Thoracic aorta (tissue), 2 donors: ENCODE measurements around the gene GTSE1. TPM values are rescaled to one million over a fixed set of nuclear protein-coding genes. Genes with fewer than 3 reads are reported as not detected.

Experiments used
- ATAC-seq: fragments of 150-250 bp; one replicate; pipeline ENCODE4 v1.8.0; 2017; ENCODE audit warnings: low read depth; ENCODE audit not compliant: insufficient number of reproducible peaks, low FRiP score
- DNase-seq: peaks from one replicate; pipeline ENCODE4 v3.0.0-alpha.2; 2020; ENCODE audit warnings: low spot score
- H3K27ac ChIP-seq, 2 donors: fragments of 200-600 bp; sonication (generic); 1 replicate in 1 of 2; 2 replicates in 1 of 2; pipeline ENCODE4 v1.5.1; 2016; ENCODE audit warnings: mild to moderate bottlenecking in 2 of 2, moderate library complexity in 2 of 2
- H3K27me3 ChIP-seq: fragments of 200-600 bp; sonication (generic); replicated peaks from 2 replicates; pipeline ENCODE4 v1.6.0; 2016; ENCODE audit warnings: mild to moderate bottlenecking; ENCODE audit not compliant: insufficient read depth
- H3K36me3 ChIP-seq: fragments of 200-600 bp; sonication (generic); one replicate; pipeline ENCODE4 v1.5.1; 2016
- H3K4me1 ChIP-seq, 2 donors: fragments of 200-600 bp; sonication (generic); 1 replicate in 1 of 2; 2 replicates in 1 of 2; pipeline versions ENCODE4 v1.5.1 to v1.6.0; 2016; ENCODE audit warnings: low read depth in 2 of 2, mild to moderate bottlenecking in 1 of 2; ENCODE audit not compliant: control insufficient read depth in 1 of 2
- H3K4me3 ChIP-seq: fragments of 200-600 bp; sonication (generic); 2 replicates; pipeline ENCODE4 v1.5.1; 2016; ENCODE audit warnings: mild to moderate bottlenecking
- H3K9me3 ChIP-seq: fragments of 200-600 bp; sonication (generic); 2 replicates; pipeline ENCODE4 v1.5.1; 2016
- total RNA-seq, 2 donors: library from RNA; depleted of rRNA; stranded (reverse); fragments of >200 nt; gene quantifications; one replicate each; pipeline versions ENCODE4 v1.1.0 to v1.2.3, GENCODE V29; 2016
- TF ChIP-seq, protein P1 (sequence below): fragments of 200-600 bp; sonication (generic); IDR thresholded peaks from one replicate; pipeline ENCODE4 v1.5.1; 2019; ENCODE audit warnings: antibody characterized with exemption

GTSE1 gene
- total RNA-seq, 2 donors from 2014 or later, result 0.41 to 0.92 TPM

DNA sequence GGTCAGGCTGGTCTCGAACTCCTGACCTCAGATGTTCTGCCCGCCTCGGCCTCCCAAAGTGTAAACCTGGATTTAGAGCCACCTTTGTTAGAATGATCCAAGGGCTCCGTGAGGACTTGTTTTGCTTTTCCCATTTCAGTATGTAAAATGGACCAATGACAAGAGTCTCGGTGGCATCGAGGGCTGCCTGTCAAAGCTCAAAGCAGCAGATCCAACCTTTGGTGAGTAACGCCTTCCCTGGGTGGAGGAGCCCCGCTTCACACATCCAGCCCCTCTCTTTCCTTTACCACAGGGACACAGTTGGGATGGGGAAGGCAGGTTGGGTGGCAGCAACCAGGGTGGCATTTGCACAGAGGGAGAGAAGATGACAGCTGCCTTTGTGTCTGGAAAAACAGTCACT lies 24.5 kb upstream of the GTSE1 start:
- H3K36me3 ChIP-seq, result peaks cover 48% of the 10 kb centered on the region
- TF ChIP-seq, protein P1, sequence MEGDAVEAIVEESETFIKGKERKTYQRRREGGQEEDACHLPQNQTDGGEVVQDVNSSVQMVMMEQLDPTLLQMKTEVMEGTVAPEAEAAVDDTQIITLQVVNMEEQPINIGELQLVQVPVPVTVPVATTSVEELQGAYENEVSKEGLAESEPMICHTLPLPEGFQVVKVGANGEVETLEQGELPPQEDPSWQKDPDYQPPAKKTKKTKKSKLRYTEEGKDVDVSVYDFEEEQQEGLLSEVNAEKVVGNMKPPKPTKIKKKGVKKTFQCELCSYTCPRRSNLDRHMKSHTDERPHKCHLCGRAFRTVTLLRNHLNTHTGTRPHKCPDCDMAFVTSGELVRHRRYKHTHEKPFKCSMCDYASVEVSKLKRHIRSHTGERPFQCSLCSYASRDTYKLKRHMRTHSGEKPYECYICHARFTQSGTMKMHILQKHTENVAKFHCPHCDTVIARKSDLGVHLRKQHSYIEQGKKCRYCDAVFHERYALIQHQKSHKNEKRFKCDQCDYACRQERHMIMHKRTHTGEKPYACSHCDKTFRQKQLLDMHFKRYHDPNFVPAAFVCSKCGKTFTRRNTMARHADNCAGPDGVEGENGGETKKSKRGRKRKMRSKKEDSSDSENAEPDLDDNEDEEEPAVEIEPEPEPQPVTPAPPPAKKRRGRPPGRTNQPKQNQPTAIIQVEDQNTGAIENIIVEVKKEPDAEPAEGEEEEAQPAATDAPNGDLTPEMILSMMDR, result no peak
- H3K27ac ChIP-seq, result no peak overlapping the region
- H3K4me3 ChIP-seq, result no peak overlapping the region
- H3K27me3 ChIP-seq, result no peaks in the 10 kb centered on the region
- no peaks in the 10 kb centered on the region for H3K9me3 ChIP-seq
- no peak for DNase-seq
- peaks cover 4 to 21% of the 10 kb centered on the region in 2 donors for H3K4me1 ChIP-seq
- ATAC-seq, result no peak

DNA sequence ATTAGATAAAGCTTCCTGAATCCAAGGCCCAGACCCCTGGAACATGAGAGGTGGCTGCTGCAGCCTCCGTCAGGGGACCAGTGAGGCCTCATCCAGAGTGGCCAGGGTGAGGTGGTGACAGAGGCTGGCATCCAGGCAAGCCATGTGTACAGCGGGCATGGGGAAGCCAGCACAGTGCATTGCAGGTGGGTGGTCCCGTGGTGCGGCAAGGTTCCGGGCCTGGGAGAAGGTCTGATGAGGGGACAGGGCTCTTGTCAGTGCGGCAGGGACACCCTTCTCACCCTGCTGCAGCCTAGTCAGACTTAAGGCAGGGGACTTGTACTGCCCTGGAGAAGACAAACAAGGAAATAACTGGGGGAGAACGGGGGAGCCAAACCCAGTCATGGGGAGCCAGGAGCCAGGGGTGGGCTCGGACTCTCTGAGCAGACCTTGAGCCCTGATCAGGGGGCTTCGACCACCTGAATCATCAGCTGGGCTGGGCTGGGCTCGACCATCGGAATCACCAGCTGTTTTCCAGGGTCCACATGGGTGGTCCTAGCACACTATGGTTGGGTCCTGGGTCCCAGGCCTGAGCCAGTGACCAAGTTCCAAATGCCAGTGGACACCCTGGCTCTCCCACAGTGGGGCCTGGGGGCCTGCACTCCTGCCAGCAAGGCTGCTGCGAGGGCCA lies 23.8 kb upstream of the GTSE1 start:
- no peak for DNase-seq
- peaks cover 55% of the 10 kb centered on the region for H3K36me3 ChIP-seq
- no peak for ATAC-seq
- peaks cover 4 to 18% of the 10 kb centered on the region in 2 donors for H3K4me1 ChIP-seq
- no peak overlapping the region for H3K27ac ChIP-seq
- TF ChIP-seq, protein P1, result no peak
- no peaks in the 10 kb centered on the region for H3K9me3 ChIP-seq
- no peaks in the 10 kb centered on the region for H3K27me3 ChIP-seq
- no peak overlapping the region for H3K4me3 ChIP-seq

DNA sequence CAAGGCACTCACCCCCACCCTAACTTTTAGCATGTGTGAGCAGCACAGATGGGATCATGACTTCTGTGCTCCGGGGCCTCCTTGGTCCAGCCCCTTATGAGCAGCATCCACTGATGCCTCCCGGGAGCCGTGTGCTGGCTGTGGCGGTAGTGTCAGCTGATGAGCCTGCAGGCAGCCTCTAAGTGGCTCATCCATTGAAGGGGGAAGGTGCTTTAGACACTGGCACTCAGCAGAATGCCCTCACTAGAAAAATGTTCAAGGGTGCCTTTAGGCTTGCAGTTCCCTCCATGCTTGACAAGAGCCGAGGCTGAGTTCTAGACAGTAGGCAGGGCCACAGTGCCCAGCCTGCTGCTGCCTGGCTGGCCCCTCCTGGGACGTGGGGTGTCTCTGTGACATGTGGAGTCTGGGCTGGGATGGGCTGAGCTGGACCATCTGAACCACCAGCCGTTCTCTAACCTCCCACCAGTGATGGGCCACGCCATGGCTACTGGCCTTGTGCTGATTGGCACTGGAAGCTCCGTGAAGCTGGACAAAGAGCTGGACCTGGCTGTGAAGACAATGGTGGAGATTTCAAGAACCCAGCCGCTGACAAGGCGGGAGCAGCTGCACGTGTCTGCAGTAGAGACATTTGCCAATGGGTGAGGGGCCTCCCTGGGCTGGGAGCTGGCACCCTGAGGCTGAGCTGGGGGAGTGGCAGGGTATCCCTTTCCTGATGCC lies 23.1 kb upstream of the GTSE1 start:
- Histone ChIP-seq H3K36me3 (peaks cover 61% of the 10 kb centered on the region), H3K4me3 (no peak overlapping the region), H3K4me1 (peaks cover 4 to 14% of the 10 kb centered on the region in 2 donors), H3K27ac (no peak overlapping the region), H3K27me3 (no peaks in the 10 kb centered on the region), H3K9me3 (no peaks in the 10 kb centered on the region)
- TF ChIP-seq, protein P1, result no peak
- ATAC-seq, result no peak
- no peak for DNase-seq

DNA sequence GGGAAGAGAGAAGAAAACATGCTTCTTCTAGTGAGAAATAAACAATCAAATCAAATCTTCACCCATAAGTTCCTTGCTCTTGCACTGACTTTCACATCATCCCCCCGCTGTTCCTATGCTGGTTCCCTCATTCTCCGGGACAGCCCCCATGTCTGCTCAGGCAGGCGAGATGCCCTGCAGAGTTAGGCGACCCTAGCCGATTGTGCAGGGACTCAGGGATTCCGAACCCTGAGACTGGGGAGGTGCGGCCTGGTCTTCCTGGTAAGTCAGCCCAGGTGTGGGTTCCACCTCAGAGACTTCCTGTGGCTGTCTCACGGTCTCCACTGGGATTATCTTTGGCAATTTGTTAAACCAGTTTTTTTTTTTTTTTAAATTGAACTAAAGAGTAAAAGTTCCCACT lies 22.3 kb upstream of the GTSE1 start:
- Histone ChIP-seq H3K36me3 (peaks cover 69% of the 10 kb centered on the region), H3K4me1 (peaks cover 0 to 6% of the 10 kb centered on the region in 2 donors), H3K27ac (no peak overlapping the region), H3K9me3 (no peaks in the 10 kb centered on the region), H3K27me3 (no peaks in the 10 kb centered on the region), H3K4me3 (no peak overlapping the region)
- DNase-seq (no peak), ATAC-seq (no peak)
- TF ChIP-seq, protein P1, result no peak

DNA sequence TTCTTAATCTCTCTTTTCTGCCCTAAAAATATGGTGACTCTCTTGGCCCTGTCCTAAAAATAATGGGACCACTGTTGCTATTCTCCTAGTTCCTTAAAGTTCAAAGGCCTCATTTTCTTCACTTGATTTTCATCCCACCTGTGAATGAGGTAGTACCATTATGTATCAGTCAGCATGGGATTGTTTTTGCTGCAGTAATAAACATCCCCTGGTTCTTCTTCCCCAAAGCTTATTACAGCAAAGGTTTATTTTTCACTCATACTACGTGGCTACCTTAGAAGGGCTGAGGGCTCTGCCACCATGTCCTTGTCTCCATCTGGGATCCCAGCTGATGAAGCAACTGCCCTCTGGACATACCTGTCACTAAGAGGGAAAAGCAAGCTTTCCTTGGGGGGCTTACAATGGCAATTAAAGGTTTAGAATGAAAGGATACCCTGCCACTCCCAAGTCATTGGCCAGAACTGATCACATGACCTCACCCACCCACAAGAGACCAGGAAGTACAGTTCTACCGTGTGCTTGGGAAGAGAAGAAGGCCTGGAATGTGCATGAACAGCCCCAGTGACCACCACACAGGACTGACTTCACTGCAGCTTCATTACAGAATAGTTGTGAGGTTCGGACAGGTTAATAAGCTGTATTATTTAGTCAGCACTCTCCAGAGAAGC lies 21.1 kb upstream of the GTSE1 start:
- Histone ChIP-seq H3K27me3 (no peaks in the 10 kb centered on the region), H3K9me3 (no peaks in the 10 kb centered on the region), H3K4me3 (no peak overlapping the region), H3K36me3 (peaks cover 81% of the 10 kb centered on the region), H3K27ac (no peak overlapping the region), H3K4me1 (no peaks in the 10 kb centered on the region)
- DNase-seq (no peak), ATAC-seq (no peak)
- TF ChIP-seq, protein P1, result no peak
